IPS-18a (cell line): Measurements from ENCODE around the gene POLN.

Experiments
- H3K27ac ChIP-seq: one replicate; pipeline ENCODE4 v1.5.1; 2013; ENCODE audit warnings: low read length
- H3K27me3 ChIP-seq: one replicate; pipeline ENCODE4 v1.6.1; 2013; ENCODE audit warnings: mild to moderate bottlenecking, low read length; ENCODE audit not compliant: control insufficient read depth, insufficient read depth
- H3K36me3 ChIP-seq: one replicate; pipeline ENCODE4 v1.6.1; 2013; ENCODE audit warnings: low read depth, low read length; ENCODE audit not compliant: control insufficient read depth
- H3K4me1 ChIP-seq: one replicate; pipeline ENCODE4 v1.6.1; 2013; ENCODE audit warnings: low read depth, low read length; ENCODE audit not compliant: control insufficient read depth
- H3K4me3 ChIP-seq: one replicate; pipeline ENCODE4 v1.5.1; 2013; ENCODE audit warnings: low read length
- H3K9ac ChIP-seq: one replicate; pipeline ENCODE4 v1.6.1; 2013; ENCODE audit warnings: mild to moderate bottlenecking, low read length, moderate library complexity
- H3K9me3 ChIP-seq: one replicate; pipeline ENCODE4 v1.6.1; 2013; ENCODE audit warnings: low read depth, low read length; ENCODE audit not compliant: control insufficient read depth

The POLN gene

DNA sequence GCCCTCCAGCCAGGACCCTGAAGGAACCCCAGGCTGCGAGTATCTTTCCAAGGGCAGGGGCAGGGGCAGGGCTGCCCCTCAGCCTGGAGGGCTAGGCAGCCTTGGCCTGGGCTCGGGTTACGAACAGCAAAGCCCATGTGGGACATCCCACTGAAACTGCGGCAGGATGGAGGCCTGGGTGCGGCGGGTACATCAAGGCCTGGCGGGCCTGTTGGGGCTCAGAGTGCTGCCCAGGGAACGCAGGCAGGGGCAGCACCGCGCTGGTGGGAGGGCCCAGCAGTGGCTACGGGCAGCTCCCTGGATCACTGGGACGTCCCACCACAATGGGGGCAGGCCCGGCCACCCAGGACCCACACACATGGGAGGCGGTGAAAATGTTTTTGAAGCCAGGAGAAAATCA is 171.9 kb downstream of the POLN start:
- Histone ChIP-seq H3K36me3 (no peaks in the 10 kb centered on the region), H3K27me3 (no peaks in the 10 kb centered on the region), H3K9me3 (no peaks in the 10 kb centered on the region), H3K4me1 (peaks cover 9% of the 10 kb centered on the region), H3K9ac (no peak overlapping the region), H3K27ac (no peak overlapping the region), H3K4me3 (no peak overlapping the region)

- no peaks in the 10 kb centered on the region for H3K36me3 ChIP-seq
These were observed 172.6 kb downstream of the POLN start for GRCh38 chr4:2069161-2069971.

GRCh38 chr4:2068566-2068965 is 173.4 kb downstream of the POLN start:
- peaks cover 9% of the 10 kb centered on the region for H3K4me1 ChIP-seq
- H3K27ac ChIP-seq = no peak overlapping the region
- H3K9me3 ChIP-seq = no peaks in the 10 kb centered on the region
- H3K9ac ChIP-seq = no peak overlapping the region
- no peak overlapping the region for H3K4me3 ChIP-seq
- H3K27me3 ChIP-seq = no peaks in the 10 kb centered on the region
- H3K36me3 ChIP-seq = no peaks in the 10 kb centered on the region

More at GRCh38 chr4:2069161-2069971, 172.6 kb downstream of the POLN start:
- Histone ChIP-seq H3K27ac (no peak overlapping the region), H3K9me3 (no peaks in the 10 kb centered on the region), H3K27me3 (no peaks in the 10 kb centered on the region), H3K4me1 (peaks cover 9% of the 10 kb centered on the region), H3K4me3 (no peak overlapping the region), H3K9ac (no peak overlapping the region)

- H3K36me3 ChIP-seq = no peaks in the 10 kb centered on the region
- H3K4me1 ChIP-seq = peaks cover 9% of the 10 kb centered on the region
- no peak overlapping the region for H3K27ac ChIP-seq
- no peaks in the 10 kb centered on the region for H3K9me3 ChIP-seq
- no peaks in the 10 kb centered on the region for H3K27me3 ChIP-seq
- no peak overlapping the region for H3K9ac ChIP-seq
- H3K4me3 ChIP-seq = no peak overlapping the region
These were observed 173.8 kb downstream of the POLN start for GRCh38 chr4:2068198-2068470.

- Histone ChIP-seq H3K36me3 (no peaks in the 10 kb centered on the region), H3K4me1 (peaks cover 9% of the 10 kb centered on the region), H3K27ac (no peak overlapping the region), H3K27me3 (no peaks in the 10 kb centered on the region), H3K9ac (no peak overlapping the region), H3K9me3 (no peaks in the 10 kb centered on the region), H3K4me3 (no peak overlapping the region)
These were observed 174.3 kb downstream of the POLN start for GRCh38 chr4:2067446-2068197.

- Histone ChIP-seq H3K36me3 (no peaks in the 10 kb centered on the region), H3K9me3 (no peaks in the 10 kb centered on the region), H3K4me3 (no peak overlapping the region), H3K27me3 (peaks cover 6% of the 10 kb centered on the region), H3K27ac (no peak overlapping the region), H3K4me1 (peaks cover 3% of the 10 kb centered on the region), H3K9ac (no peak overlapping the region)
These were observed 175.1 kb downstream of the POLN start for GRCh38 chr4:2066571-2067445.

GRCh38 chr4:2066011-2066551 is 175.8 kb downstream of the POLN start:
- Histone ChIP-seq H3K9ac (no peak overlapping the region), H3K27me3 (peaks cover 14% of the 10 kb centered on the region), H3K36me3 (no peaks in the 10 kb centered on the region), H3K9me3 (no peaks in the 10 kb centered on the region), H3K4me1 (no peaks in the 10 kb centered on the region), H3K4me3 (no peak overlapping the region), H3K27ac (no peak overlapping the region)

GRCh38 chr4:2065106-2065930 is 176.6 kb downstream of the POLN start:
- Histone ChIP-seq H3K36me3 (no peaks in the 10 kb centered on the region), H3K27me3 (peaks cover 21% of the 10 kb centered on the region), H3K4me1 (no peaks in the 10 kb centered on the region), H3K4me3 (no peak overlapping the region), H3K9me3 (no peaks in the 10 kb centered on the region), H3K27ac (no peak overlapping the region), H3K9ac (no peak overlapping the region)

DNA sequence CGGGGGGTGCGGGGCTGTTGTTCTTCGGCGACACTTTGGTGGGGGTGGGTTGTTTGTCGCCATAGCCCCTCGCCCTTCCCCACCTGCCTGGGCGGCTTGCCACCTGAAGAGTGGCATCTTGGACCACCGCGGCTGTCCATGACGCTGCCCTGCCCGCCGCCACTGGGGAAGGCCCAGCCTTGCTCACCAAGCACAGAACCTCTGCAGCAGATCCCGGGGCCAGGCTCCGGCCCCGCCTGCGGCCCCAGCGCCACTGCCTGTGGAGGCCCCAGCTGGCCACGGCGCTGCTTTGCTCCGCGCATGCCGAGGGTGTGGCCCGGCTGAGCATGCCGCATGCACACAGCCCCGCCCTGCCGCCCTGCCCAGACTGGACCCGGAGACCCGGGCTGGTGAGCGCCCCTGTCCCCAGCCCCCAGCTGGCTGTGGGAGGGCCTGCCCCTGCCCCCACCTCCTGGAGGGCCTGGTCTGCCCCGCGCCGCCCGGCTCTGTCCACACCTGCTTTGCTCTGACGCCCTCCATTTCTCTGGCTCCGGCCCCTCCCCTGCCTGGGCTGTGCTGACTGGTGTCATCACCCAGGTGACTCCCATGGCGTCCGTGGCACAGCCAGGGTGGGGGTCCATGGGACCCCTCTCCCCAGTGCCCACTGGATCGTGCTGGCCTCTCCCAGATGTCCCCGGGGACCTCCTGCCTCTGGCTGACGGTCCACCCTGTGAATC is 177.5 kb downstream of the POLN start:
- no peak overlapping the region for H3K27ac ChIP-seq
- H3K9ac ChIP-seq = no peak overlapping the region
- no peak overlapping the region for H3K4me3 ChIP-seq
- no peaks in the 10 kb centered on the region for H3K4me1 ChIP-seq
- peaks cover 29% of the 10 kb centered on the region for H3K27me3 ChIP-seq
- no peaks in the 10 kb centered on the region for H3K9me3 ChIP-seq
- H3K36me3 ChIP-seq = no peaks in the 10 kb centered on the region

- Histone ChIP-seq H3K4me3 (no peak overlapping the region), H3K9me3 (no peaks in the 10 kb centered on the region), H3K9ac (no peak overlapping the region), H3K4me1 (no peaks in the 10 kb centered on the region), H3K36me3 (no peaks in the 10 kb centered on the region), H3K27ac (no peak overlapping the region), H3K27me3 (peaks cover 29% of the 10 kb centered on the region)
These were observed 178.2 kb downstream of the POLN start for GRCh38 chr4:2063557-2064275.
